ENCODE data around the gene SSH2.

GRCh38 chr17:29933379-29933778, 3.4 kb upstream of the SSH2 start:
- no peak for TF ChIP-seq CEBPZ (IDR thresholded peaks at IDR 0.05; ENCODE audit: borderline replicate concordance, low read depth, low read length)
- TF ChIP-seq PCBP1 (IDR thresholded peaks at IDR 0.05; ENCODE audit: low read depth, low read length, poor library complexity, severe bottlenecking), result no peak
- no peak for TF ChIP-seq ZNF282 (CRISPR knock-in tag; IDR thresholded peaks at IDR 0.05)
- no peak for TF ChIP-seq MEF2D (tag; conservative IDR thresholded peaks at IDR 0.05; ENCODE audit: low read depth)
